ENCODE data around the gene CHCHD1. TPM values are rescaled to one million over a fixed set of nuclear protein-coding genes. Genes with fewer than 3 reads are reported as not detected.

Gene CHCHD1
- polyA plus RNA-seq, 3 donors = 15.0 to 85.0 (median 72.3) TPM

DNA sequence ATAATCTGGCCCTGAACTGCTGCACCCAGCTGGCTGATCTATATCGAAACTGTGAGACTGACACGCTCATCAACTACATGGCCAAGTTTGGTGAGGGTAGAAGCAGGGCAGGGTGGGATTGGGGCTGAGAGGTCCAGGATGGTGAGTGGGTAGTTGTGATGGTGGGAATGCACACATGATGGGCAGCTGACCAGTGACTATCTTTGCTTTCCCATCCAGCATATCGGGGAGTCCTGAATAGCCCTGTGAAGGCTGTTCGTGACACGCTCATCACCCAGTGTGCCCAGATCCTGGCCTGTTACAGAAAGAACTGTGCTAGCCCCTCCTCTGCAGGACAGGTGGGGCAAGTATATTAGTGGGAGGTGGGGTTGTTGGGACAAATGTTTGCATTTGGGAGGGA lies 12.5 kb upstream of the CHCHD1 start:
- H3K27ac ChIP-seq (ENCODE audit: low read depth in 1 of 2, low read length in 2 of 2) = peak overlapping the region in 1 of 2 donors; percentile 38

DNA sequence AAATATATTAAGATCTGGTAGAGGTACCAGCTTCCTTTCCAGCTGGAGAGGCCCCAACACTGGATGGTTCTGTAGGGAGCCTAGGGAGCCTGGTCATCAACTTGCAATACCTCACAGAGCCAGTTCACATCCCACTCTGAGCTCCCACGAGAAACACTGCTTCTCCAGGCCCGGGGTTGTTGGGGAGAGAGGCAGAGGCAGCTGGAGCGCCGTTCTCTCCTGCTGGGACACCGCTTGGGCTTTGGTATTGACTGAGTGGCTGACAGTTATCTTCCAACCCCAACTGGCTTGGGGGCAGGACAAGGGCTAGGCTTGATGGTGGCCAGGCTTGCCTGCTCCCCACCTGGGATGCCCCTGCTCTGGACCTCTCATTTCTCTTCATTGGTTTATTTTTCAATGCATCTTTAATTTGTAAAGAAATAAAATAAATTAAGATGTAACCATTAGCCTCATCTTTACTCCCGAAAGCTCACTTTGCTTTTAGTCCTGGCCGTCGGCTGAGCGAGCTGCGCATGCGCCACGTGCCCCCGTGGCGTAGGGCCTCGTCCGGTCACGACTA lies 10.0 kb upstream of the CHCHD1 start:
- Histone ChIP-seq H3K4me2 (replicated peaks; ENCODE audit: extremely low read depth, low read length, poor library complexity, severe bottlenecking) (peak overlapping the region; percentile 88), H2AFZ (ENCODE audit: insufficient read depth, low read depth, low read length, poor library complexity, severe bottlenecking) (peak overlapping the region; percentile 86), H3K9me3 (replicated peaks in 1 of 2; ENCODE audit: control insufficient read depth in 1 of 2, insufficient read depth in 1 of 2, low read length in 2 of 2) (no peaks in the 10 kb centered on the region), H3K4me1 (ENCODE audit: control insufficient read depth in 1 of 2, insufficient read depth in 2 of 2, low read length in 2 of 2) (peaks cover 34 to 42% of the 10 kb centered on the region in 2 donors), H3K9ac (ENCODE audit: insufficient read depth, low read length, poor library complexity, severe bottlenecking) (peak overlapping the region; percentile 86), H3K27ac (ENCODE audit: low read depth in 1 of 2, low read length in 2 of 2) (peak overlapping the region; percentile 80 to 85), H4K20me1 (ENCODE audit: insufficient read depth, low read length) (peaks cover 31% of the 10 kb centered on the region), H3K4me3 (replicated peaks in 1 of 3; ENCODE audit: low read depth in 2 of 3, low read length in 3 of 3) (peak overlapping the region; percentile 71 to 91 (median 89)), H3K79me2 (ENCODE audit: insufficient read depth, low read length) (peaks cover 38% of the 10 kb centered on the region), H3K36me3 (replicated peaks in 1 of 2; ENCODE audit: control insufficient read depth in 1 of 2, insufficient read depth in 2 of 2, low read length in 2 of 2) (peaks cover 53 to 56% of the 10 kb centered on the region in 2 donors), H3K27me3 (ENCODE audit: control insufficient read depth in 2 of 2, insufficient read depth in 2 of 2, low read length in 2 of 2) (no peaks in the 10 kb centered on the region)
- no peaks in the 10 kb centered on the region for H3K27me3 Mint-ChIP-seq (ENCODE audit: low read depth in 3 of 3)
- TF ChIP-seq, protein P1, sequence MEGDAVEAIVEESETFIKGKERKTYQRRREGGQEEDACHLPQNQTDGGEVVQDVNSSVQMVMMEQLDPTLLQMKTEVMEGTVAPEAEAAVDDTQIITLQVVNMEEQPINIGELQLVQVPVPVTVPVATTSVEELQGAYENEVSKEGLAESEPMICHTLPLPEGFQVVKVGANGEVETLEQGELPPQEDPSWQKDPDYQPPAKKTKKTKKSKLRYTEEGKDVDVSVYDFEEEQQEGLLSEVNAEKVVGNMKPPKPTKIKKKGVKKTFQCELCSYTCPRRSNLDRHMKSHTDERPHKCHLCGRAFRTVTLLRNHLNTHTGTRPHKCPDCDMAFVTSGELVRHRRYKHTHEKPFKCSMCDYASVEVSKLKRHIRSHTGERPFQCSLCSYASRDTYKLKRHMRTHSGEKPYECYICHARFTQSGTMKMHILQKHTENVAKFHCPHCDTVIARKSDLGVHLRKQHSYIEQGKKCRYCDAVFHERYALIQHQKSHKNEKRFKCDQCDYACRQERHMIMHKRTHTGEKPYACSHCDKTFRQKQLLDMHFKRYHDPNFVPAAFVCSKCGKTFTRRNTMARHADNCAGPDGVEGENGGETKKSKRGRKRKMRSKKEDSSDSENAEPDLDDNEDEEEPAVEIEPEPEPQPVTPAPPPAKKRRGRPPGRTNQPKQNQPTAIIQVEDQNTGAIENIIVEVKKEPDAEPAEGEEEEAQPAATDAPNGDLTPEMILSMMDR (IDR thresholded peaks at IDR 0.05) = no peak
- H3K27ac Mint-ChIP-seq = peak overlapping the region; percentile 90 to 95 (median 94)
- H3K36me3 Mint-ChIP-seq = peaks cover 41 to 55% of the 10 kb centered on the region in 2 donors
- intact Hi-C loops (cut with micrococcal nuclease) = loop anchor here in 1 of 2 donors (2.0 kb wide), 1 partner anchor 41 kb away; no protein-coding TSS in a partner anchor
- H3K4me3 Mint-ChIP-seq = peak overlapping the region; percentile 87 to 96
- peak; percentile 71 to 76 (median 76) for DNase-seq
- H3K9me3 Mint-ChIP-seq = peaks cover 0 to 2% (median 0%) of the 10 kb centered on the region in 7 donors
- H3K4me1 Mint-ChIP-seq = peaks cover 43% of the 10 kb centered on the region
- WGBS (ENCODE audit: insufficient coverage) = 0% methylated on average over 10 of the region's 17 CpGs

More for the DNA sequence above, 12.5 kb upstream of the CHCHD1 start:
- no peak overlapping the region for H3K4me3 ChIP-seq (replicated peaks in 1 of 3; ENCODE audit: low read depth in 2 of 3, low read length in 3 of 3)
- H3K36me3 ChIP-seq (replicated peaks in 1 of 2; ENCODE audit: control insufficient read depth in 1 of 2, insufficient read depth in 2 of 2, low read length in 2 of 2) = peaks cover 62 to 68% of the 10 kb centered on the region in 2 donors
- no peaks in the 10 kb centered on the region for H3K27me3 ChIP-seq (ENCODE audit: control insufficient read depth in 2 of 2, insufficient read depth in 2 of 2, low read length in 2 of 2)
- peaks cover 57 to 64% of the 10 kb centered on the region in 2 donors for H3K36me3 Mint-ChIP-seq
- intact Hi-C loops (cut with micrococcal nuclease) = no loop called here
- H2AFZ ChIP-seq (ENCODE audit: insufficient read depth, low read depth, low read length, poor library complexity, severe bottlenecking) = no peak overlapping the region
- no peak for DNase-seq
- no peaks in the 10 kb centered on the region for H3K27me3 Mint-ChIP-seq (ENCODE audit: low read depth in 3 of 3)
- H4K20me1 ChIP-seq (ENCODE audit: insufficient read depth, low read length) = peaks cover 16% of the 10 kb centered on the region
- peaks cover 25 to 31% of the 10 kb centered on the region in 2 donors for H3K4me1 ChIP-seq (ENCODE audit: control insufficient read depth in 1 of 2, insufficient read depth in 2 of 2, low read length in 2 of 2)
- peak overlapping the region in 3 of 7 donors; percentile 31 to 84 (median 31) for H3K27ac Mint-ChIP-seq
- no peak overlapping the region for H3K4me3 Mint-ChIP-seq
- WGBS (ENCODE audit: insufficient coverage) = 96% methylated on average over 4 of the region's 5 CpGs
- H3K4me2 ChIP-seq (replicated peaks; ENCODE audit: extremely low read depth, low read length, poor library complexity, severe bottlenecking) = no peak overlapping the region
- peaks cover 14% of the 10 kb centered on the region for H3K79me2 ChIP-seq (ENCODE audit: insufficient read depth, low read length)
- H3K9ac ChIP-seq (ENCODE audit: insufficient read depth, low read length, poor library complexity, severe bottlenecking) = no peak overlapping the region
- H3K9me3 ChIP-seq (replicated peaks in 1 of 2; ENCODE audit: control insufficient read depth in 1 of 2, insufficient read depth in 1 of 2, low read length in 2 of 2) = no peaks in the 10 kb centered on the region
- peaks cover 0 to 2% (median 0%) of the 10 kb centered on the region in 7 donors for H3K9me3 Mint-ChIP-seq
- H3K4me1 Mint-ChIP-seq = peaks cover 32% of the 10 kb centered on the region
- TF ChIP-seq, protein P1 (IDR thresholded peaks at IDR 0.05) = no peak
